T1000 (cell line): ENCODE results near the gene MYMK.

Source experiments
- DNase-seq: peaks from one replicate; lab custom pipeline; 2025; ENCODE audit warnings: mixed read lengths; lab: John Stamatoyannopoulos, UW

MYMK gene

DNA sequence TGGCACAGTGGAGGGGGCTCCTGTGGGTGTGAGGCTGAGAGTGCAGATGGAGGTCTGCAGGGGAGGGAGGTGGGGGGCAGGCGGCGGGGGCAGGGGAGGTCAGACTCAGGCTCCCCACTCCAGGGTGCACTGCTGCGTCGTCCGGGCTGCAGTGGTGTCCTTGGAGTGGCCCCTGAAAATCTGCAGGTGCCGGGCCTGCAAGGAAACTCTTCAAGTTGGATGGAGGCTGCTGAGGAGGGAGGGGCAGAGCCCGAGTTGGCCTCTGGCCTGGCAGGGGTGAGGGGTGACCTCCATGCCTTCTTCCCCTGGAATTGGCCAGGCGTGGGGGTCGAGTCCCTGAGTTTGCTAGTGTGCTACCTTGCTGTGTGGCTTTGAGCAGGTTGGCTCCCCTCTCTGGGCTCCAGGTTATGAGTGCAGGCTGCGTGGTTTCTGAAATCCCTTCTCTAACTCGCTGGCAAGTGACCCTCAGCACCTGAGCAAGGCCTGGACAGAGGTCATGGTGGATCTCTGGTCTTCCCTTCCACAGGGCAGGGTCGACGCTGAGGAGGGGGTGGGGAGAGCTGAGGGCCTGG is 10.6 kb upstream of the MYMK start:
- no peak for DNase-seq

- no peak for DNase-seq
Measured at GRCh38 chr9:133534346-133535291, 9.9 kb upstream of the MYMK start, which contains the start of gene ADAMTSL2. Gene ADAMTSL2 (plus strand): TSS chr9:133534704. CDS start chr9:133536713, 2,009 bp downstream.

GRCh38 chr9:133533857-133534256 is 9.1 kb upstream of the MYMK start:
- DNase-seq = no peak

- DNase-seq = no peak
Measured at GRCh38 chr9:133532937-133533668, 8.3 kb upstream of the MYMK start.

DNA sequence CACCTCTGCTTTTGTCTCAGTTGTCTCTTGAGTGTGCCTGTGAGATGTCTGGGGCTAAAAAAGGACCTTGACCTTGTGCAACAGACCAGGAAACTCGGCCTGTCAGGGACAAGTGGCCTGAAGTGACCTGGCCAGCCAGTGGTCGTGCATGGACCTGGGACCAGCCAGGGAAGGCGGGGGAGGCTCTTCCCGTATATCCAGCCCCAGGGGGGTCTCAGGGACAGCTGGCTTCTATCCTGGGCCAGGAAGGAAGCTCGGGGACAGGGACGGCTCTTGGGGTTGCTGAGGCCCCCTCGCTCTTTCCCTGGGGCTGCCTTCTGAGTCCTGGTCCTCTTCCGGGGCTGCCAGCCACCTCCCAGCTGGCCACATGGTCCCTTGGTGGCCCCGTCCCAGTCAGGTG is 6.5 kb upstream of the MYMK start:
- DNase-seq = no peak

DNA sequence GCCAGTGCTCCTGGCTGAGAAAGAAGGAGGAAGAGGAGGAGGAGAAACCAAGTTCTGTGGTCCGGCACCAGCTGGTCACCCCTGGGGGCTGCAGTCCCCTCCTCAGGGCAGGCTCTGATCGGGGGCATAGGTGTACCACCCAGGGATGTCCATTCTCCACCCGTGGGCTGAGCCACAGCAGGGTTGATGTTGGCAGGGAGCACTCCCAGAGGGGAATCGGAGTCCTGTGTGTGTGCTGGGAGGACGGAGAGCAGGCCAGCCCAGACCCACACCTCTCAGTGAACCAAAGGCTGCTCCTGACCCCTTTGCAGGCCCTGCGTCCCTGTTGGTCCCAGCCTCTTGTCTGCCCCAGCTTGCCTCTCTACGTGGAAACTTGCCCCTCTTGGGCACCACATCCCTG is 5.1 kb upstream of the MYMK start:
- DNase-seq = no peak

- DNase-seq = no peak
Measured at GRCh38 chr9:133529457-133529856, 4.7 kb upstream of the MYMK start.

- DNase-seq = no peak
Measured at GRCh38 chr9:133528876-133529241, 4.1 kb upstream of the MYMK start.

GRCh38 chr9:133528001-133528875 is 3.5 kb upstream of the MYMK start:
- no peak for DNase-seq

- DNase-seq = no peak
Measured at GRCh38 chr9:133527444-133527920, 2.7 kb upstream of the MYMK start.

- no peak for DNase-seq
Measured at GRCh38 chr9:133526721-133527321, 2.1 kb upstream of the MYMK start.

- no peak for DNase-seq
Measured at GRCh38 chr9:133525677-133526076, 918 bp upstream of the MYMK start.

DNA sequence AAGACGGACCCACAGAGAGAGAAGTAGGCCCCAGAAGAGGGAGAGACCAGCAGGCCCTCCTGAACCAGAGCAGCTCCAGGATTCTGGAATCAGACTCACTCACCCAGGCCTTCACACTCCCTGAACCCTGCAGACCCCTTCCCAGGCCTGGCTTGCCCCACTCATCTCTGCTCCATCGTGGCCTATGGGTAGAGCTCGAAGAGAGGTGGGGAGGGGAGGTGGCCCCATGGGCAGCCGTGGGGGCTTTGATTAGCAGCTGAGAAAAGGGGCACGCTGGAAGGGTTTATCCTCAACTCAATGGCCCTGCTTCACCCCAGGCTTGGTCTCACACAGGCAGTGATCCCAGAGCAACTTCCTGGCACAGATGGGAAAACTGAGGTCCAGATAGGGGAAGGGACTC is 613 bp downstream of the MYMK start:
- DNase-seq = no peak

DNA sequence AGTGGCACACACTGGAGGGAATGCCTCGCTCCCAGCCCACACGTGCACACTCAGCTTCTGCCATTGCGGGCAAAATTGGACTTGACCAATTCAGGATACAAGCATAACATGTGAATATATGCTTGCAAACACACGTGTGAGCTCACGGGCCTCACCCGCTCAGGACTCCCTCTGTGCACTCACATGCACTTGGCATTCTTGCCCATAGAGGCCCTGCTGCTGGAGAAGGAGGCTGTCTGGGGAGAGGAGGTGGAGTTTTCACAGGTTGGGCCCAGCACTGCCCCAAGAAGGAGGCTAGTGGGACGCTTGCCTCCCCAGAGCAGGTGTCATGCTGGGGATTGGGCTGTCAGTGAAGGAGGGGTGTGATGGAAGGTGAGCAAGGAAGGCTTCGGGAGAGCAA is 1.7 kb downstream of the MYMK start:
- no peak for DNase-seq

DNA sequence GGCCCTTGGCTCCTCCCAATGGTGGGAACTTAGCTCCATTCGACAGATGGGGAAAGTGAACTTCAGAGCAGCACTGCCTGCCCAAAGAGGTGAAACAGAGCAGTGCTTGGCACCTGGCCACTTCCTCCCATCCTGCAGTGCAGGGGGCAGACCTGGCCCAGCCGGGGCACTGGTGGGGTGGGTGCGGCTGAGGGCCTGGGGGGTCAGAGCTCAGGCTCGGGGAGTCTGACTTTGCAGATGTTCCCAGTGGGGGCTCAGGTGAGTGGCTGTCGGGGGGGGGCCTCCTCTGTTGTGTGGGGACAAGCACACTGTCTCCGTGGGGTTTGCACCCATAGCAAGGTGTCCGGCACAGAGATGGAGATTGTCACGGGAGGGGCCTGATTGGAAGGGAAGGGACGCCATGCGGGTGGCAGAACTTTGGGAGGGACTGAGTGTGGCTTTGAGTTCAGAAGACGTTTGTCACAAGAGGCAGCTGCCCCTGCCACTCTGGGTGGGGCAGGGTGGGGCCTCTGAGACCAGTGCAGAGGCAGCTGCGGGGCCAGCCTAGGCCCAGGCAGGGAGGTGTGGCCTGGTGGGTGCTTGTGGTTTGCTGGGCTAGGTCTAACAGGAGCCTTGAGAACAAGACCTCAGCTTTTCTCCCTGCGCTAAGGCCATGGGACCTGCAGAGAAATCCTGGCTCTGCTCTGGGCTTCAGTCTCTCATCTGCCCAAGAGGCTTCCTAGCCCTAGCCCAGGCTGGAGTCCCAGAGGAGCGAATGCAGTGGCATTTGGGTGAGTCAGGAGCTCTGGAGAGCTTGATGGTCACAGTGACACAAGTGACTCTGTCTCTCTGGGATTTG is 2.5 kb downstream of the MYMK start:
- DNase-seq = no peak

DNA sequence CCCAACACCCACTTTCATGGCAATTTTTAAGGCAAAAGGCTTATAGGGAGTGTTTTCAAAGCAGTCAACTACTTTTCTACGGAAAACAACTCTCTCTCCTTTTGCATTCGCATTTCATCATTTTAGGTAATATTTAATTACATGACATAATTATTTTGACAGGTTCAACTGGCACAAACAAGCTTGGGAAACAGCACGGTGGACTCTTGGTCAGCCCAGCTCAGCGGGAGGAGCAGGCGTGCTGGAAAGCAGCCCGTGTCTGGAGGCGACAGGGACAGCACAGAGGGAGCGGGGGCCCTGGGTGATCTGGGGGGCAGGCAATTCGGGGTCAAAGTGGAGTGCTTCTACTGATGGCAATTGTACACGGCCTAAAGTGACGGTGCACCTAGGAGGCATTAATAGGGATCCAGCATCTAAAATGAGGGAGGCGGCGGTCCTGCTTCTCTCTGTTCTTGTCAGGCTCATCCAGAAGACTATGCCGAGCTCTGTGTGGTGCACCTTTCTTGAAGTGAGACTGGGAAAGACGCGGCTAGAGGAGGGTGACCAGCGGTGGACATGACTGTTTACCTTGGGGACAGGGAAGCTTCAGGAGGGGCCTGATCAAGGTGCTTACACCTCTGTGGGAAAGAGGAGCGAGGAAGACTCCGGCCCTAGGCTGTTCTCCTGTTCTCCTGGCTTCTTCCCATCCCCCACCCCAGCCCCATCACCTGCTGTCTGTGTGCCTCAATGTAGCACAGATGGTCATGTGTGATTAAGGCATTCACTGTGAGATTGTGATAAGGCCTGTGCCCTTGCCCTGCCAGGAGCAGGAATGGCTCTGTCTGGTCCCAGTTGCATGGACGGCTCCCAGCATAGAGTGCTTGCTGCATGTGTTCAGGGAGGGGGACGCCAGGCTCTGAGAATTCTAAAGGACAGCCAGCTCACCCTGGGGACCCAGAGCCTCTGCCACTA is 3.4 kb downstream of the MYMK start:
- DNase-seq = no peak

DNA sequence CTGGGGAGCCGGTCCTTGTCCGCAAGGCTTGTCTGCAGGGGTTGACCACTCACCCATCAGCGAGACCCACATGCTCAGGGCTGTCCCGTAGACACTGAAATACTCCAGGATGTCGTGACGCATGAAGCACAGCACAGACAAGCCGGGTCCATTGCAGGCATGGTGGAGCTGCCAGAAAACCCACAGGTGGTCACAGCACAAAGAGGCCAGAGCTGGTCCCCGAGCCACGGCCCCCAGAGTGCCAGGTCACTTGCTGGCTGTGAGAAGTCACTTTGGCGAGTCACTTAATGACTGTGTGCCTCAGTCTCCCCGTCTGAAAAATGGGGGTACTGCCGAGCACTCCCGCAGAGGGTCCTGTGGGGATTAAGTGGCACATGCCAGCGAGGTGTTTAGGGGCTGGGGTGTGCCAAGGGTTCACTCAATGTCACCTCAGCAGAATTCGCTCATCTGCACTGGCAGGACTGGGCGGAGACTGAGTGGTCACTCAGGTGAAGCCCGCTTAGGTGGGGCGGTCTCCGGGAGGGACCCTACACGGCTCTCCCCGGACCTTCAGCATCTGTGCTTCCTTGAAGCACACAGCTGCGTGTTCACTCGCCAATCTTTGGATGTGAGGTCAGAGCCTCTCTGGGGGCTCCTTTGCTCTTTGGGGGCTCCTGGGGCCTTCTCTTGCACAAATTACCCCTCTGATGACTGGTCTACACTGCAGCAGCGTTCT is 4.5 kb downstream of the MYMK start:
- DNase-seq = no peak

GRCh38 chr9:133519693-133520092 is 5.1 kb downstream of the MYMK start:
- no peak for DNase-seq
